WTC11 (cell line): ENCODE results near the gene TMEM130. TPM values are rescaled to one million over a fixed set of nuclear protein-coding genes. Genes with fewer than 3 reads are reported as not detected.
"Not testable (repeated sequence)": the region's sequence is repeated elsewhere in the genome, so short reads cannot be mapped to it uniquely, and the experiment has no call there.

ENCODE experiments used
- ATAC-seq: fragments of 200-7000 bp; cut with Tn5 transposase; 2 replicates; pipeline ENCODE4 v1.10.0; 2021; ENCODE audit warnings: mild to moderate bottlenecking, moderate library complexity
- CTCF ChIA-PET: fragments of 300-600 bp; sonication (Branson Sonifier 250); formaldehyde crosslinking; loops from one replicate; lab custom pipeline; 2021; ENCODE audit warnings: antibody characterized with exemption; lab: Charles Lee
- POLR2A ChIA-PET: fragments of 350-600 bp; sonication (Branson Sonifier 250); formaldehyde crosslinking; loops from one replicate; lab custom pipeline; 2021; ENCODE audit warnings: antibody characterized with exemption; lab: Charles Lee
- DNase-seq: peaks from one replicate; pipeline ENCODE4 v3.0.0; 2021; ENCODE audit warnings: low spot score
- H3K27ac Mint-ChIP-seq: 2 replicates; pipeline ENCODE4 v1.8.0; 2021; ENCODE audit warnings: mixed read lengths
- H3K27me3 Mint-ChIP-seq: 2 replicates; pipeline ENCODE4 v1.8.0; 2021; ENCODE audit warnings: low read depth, mild to moderate bottlenecking, moderate library complexity, mixed read lengths
- H3K36me3 Mint-ChIP-seq: 2 replicates; pipeline ENCODE4 v1.8.0; 2021; ENCODE audit warnings: mixed read lengths
- H3K4me1 Mint-ChIP-seq: 2 replicates; pipeline ENCODE4 v1.8.0; 2022; ENCODE audit warnings: mixed read lengths
- H3K4me3 Mint-ChIP-seq: 2 replicates; pipeline ENCODE4 v1.8.0; 2021; ENCODE audit warnings: mild to moderate bottlenecking, moderate library complexity, mixed read lengths
- H3K9me3 Mint-ChIP-seq: 2 replicates; pipeline ENCODE4 v1.8.0; 2021; ENCODE audit warnings: mixed read lengths
- GTF2I ChIP-seq: fragments of 250-450 bp; sonication (Bioruptor Pico); conservative IDR thresholded peaks from 2 replicates; pipeline ENCODE4 v1.4.0; 2021; ENCODE audit warnings: mild to moderate bottlenecking
- JUN ChIP-seq: sonication (generic); formaldehyde crosslinking; IDR thresholded peaks from 2 replicates; pipeline ENCODE4 v1.8.0; 2023; ENCODE audit warnings: mild to moderate bottlenecking, missing genetic modification reagents
- MXD4 ChIP-seq: fragments of 250-450 bp; sonication (Bioruptor Pico); IDR thresholded peaks from 2 replicates; pipeline ENCODE4 v1.8.0; 2021; ENCODE audit warnings: mild to moderate bottlenecking, moderate library complexity, borderline replicate concordance
- PRRX2 ChIP-seq: fragments of 250-450 bp; sonication (Bioruptor Pico); IDR thresholded peaks from 2 replicates; pipeline ENCODE4 v1.8.0; 2021; ENCODE audit warnings: mild to moderate bottlenecking
- ZNF121 ChIP-seq: sonication (generic); formaldehyde crosslinking; IDR thresholded peaks from 2 replicates; pipeline ENCODE4 v1.8.0; 2023; ENCODE audit warnings: missing genetic modification reagents
- ZNF138 ChIP-seq: sonication (generic); formaldehyde crosslinking; conservative IDR thresholded peaks from 2 replicates; pipeline ENCODE4 v1.8.1; 2022; ENCODE audit warnings: mild to moderate bottlenecking, moderate library complexity, missing genetic modification reagents
- ZNF219 ChIP-seq: sonication (generic); formaldehyde crosslinking; IDR thresholded peaks from 2 replicates; pipeline ENCODE4 v1.8.0; 2023; ENCODE audit warnings: missing genetic modification reagents, mild to moderate bottlenecking, borderline replicate concordance
- ZNF396 ChIP-seq: fragments of 250-450 bp; sonication (Bioruptor Pico); IDR thresholded peaks from 2 replicates; pipeline ENCODE4 v1.8.0; 2021; ENCODE audit warnings: mild to moderate bottlenecking, moderate library complexity, borderline replicate concordance
- ZNF416 ChIP-seq: fragments of 250-450 bp; sonication (Bioruptor Pico); IDR thresholded peaks from 2 replicates; pipeline ENCODE4 v1.9.0; 2021; ENCODE audit warnings: mild to moderate bottlenecking, inconsistent platforms
- ZNF671 ChIP-seq: fragments of 250-450 bp; sonication (Bioruptor Pico); IDR thresholded peaks from 2 replicates; pipeline ENCODE4 v1.8.0; 2021; ENCODE audit warnings: mild to moderate bottlenecking
- total RNA-seq: library from RNA; stranded (reverse); gene quantifications from 3 replicates; pipeline ENCODE4 v1.2.3, GENCODE V29; 2021
- TF ChIP-seq, protein P1 (sequence below): fragments of 250-450 bp; sonication (Bioruptor Pico); IDR thresholded peaks from 2 replicates; pipeline ENCODE4 v2.1.2; 2022; ENCODE audit warnings: mild to moderate bottlenecking, moderate library complexity
- TF ChIP-seq, protein P2 (sequence below): sonication (generic); formaldehyde crosslinking; IDR thresholded peaks from 2 replicates; pipeline ENCODE4 v1.8.0; 2022; ENCODE audit warnings: mild to moderate bottlenecking, missing genetic modification reagents
- TF ChIP-seq, protein P3 (sequence below): sonication (generic); formaldehyde crosslinking; IDR thresholded peaks from 2 replicates; pipeline ENCODE4 v1.8.1; 2023; ENCODE audit warnings: mild to moderate bottlenecking, missing genetic modification reagents, moderate library complexity
- TF ChIP-seq, protein P4 (sequence below): sonication (generic); formaldehyde crosslinking; IDR thresholded peaks from 2 replicates; pipeline ENCODE4 v1.8.0; 2022; ENCODE audit warnings: missing genetic modification reagents
- TF ChIP-seq, protein P5 (sequence below): fragments of 200-600 bp; IDR thresholded peaks from 2 replicates; pipeline ENCODE4 v1.8.0; 2022; ENCODE audit warnings: antibody characterized with exemption

TMEM130 gene
- total RNA-seq, 1 experiment from 2014 or later = 3.2 TPM

DNA sequence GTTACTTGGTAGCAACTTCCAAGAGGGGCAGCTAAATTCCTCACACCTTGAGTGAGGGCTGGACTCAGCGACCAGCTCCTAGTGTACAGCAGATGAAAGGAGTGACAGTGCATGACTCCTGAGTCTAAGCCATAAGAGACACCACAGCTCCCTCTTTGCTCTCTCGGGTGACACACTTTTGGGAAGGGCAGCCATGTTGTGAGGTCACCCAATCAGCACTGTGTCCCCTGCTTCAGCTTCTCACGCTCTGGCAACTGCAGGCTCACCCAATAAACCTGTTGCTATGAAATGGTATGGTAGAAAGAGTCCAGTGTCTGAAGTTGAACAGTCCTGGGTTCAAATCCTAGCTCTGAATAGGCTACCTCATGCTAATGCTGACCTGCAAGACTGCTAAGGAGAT is 20.9 kb downstream of the TMEM130 start:
- CTCF ChIA-PET = no interaction called here
- TF ChIP-seq ZNF219 (CRISPR knock-in tag) (no peak), GTF2I (CRISPR knock-in tag) (no peak), ZNF138 (CRISPR knock-in tag) (no peak), JUN (CRISPR knock-in tag) (no peak), ZNF671 (CRISPR knock-in tag) (no peak), ZNF396 (CRISPR knock-in tag) (no peak), PRRX2 (CRISPR knock-in tag) (no peak)
- TF ChIP-seq, protein P1, sequence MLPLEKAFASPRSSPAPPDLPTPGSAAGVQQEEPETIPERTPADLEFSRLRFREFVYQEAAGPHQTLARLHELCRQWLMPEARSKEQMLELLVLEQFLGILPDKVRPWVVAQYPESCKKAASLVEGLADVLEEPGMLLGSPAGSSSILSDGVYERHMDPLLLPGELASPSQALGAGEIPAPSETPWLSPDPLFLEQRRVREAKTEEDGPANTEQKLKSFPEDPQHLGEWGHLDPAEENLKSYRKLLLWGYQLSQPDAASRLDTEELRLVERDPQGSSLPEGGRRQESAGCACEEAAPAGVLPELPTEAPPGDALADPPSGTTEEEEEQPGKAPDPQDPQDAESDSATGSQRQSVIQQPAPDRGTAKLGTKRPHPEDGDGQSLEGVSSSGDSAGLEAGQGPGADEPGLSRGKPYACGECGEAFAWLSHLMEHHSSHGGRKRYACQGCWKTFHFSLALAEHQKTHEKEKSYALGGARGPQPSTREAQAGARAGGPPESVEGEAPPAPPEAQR = no peak
- TF ChIP-seq, protein P2, sequence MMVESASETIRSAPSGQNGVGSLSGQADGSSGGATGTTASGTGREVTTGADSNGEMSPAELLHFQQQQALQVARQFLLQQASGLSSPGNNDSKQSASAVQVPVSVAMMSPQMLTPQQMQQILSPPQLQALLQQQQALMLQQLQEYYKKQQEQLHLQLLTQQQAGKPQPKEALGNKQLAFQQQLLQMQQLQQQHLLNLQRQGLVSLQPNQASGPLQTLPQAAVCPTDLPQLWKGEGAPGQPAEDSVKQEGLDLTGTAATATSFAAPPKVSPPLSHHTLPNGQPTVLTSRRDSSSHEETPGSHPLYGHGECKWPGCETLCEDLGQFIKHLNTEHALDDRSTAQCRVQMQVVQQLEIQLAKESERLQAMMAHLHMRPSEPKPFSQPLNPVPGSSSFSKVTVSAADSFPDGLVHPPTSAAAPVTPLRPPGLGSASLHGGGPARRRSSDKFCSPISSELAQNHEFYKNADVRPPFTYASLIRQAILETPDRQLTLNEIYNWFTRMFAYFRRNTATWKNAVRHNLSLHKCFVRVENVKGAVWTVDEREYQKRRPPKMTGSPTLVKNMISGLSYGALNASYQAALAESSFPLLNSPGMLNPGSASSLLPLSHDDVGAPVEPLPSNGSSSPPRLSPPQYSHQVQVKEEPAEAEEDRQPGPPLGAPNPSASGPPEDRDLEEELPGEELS (CRISPR knock-in tag) = no peak
- TF ChIP-seq, all 79 proteins: peak for 0

DNA sequence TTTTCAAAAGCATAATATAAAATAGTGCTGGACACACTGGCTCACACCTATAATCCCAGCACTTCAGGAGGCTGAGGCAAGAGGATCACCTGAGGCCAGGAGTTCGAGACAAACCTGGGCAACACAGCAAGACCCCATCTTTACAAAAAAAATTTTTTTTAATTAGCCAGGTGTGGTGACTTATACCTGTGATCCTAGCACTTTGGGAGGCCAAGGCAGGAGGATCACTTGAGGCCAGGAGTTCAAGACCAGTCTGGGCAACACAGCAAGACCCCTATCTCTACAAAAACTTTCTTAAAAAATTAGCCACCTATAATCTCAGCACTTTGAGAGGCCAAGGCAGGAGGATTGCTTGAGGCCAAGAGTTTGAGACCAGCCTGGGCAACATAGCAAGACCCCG is 27.3 kb downstream of the TMEM130 start:
- H3K27me3 Mint-ChIP-seq, ATAC-seq, H3K9me3 Mint-ChIP-seq, H3K27ac Mint-ChIP-seq, H3K36me3 Mint-ChIP-seq, H3K4me3 Mint-ChIP-seq, DNase-seq, H3K4me1 Mint-ChIP-seq, POLR2A ChIA-PET: not testable (repeated sequence)
- CTCF ChIA-PET = interaction anchor here (0.6 to 3.5 kb wide), 6 partner anchors 10 to 409 kb away, joined by 4 to 23 read pairs (median 5); no protein-coding TSS in a partner anchor
- 0 out of 2 replicates have a peak, but pooled peaks have one; percentile 44 for TF ChIP-seq GTF2I (CRISPR knock-in tag)

More for the DNA sequence above, 20.9 kb downstream of the TMEM130 start:
- Mint-ChIP-seq H3K4me3 (no peak overlapping the region), H3K36me3 (peaks cover 25% of the 10 kb centered on the region), H3K4me1 (peaks cover 4% of the 10 kb centered on the region), H3K27ac (no peak overlapping the region), H3K27me3 (no peaks in the 10 kb centered on the region; the same call in 1 of the 2 replicates), H3K9me3 (peaks cover 32% of the 10 kb centered on the region)
- DNase-seq = no peak
- ATAC-seq = no peak
- POLR2A ChIA-PET = no interaction called here

DNA sequence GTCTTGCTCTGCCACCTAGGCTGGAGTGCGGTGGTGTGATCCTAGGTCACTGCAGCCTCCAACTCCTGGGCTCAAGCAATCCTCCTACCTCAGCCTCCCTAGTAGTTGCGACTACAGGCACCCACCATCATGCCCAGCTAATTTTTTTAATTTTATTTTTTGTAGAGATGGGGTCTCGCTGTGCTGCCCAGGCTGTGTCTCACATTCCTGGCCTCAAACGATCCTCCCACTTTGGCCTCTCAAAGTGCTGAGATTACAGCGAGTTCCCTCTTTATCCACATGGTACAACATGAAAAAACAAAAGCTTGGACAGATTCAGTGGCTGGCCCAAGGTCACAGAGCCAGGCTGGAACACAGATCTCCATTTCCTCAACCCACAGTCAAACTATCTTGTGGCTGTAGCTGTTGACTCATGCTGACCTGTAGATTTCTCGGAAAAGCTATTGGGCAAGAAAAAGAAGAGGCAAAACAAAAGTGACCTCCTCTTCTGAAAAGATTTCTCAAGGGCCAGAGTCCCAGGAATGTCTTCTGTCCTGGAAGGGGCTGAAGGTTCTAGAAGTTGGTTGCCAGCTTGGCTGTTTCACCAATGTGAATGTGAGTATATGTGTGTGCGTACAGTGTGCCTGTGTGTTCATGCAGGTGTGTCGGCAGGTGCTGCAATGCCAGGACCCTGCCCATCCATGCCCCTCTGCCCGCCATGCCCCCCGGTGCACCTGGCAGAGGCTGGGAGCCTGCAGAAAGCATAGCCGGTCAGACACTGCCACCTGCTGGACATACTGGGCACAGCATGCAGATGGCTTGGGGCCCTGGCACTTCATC is 28.4 kb downstream of the TMEM130 start:
- H3K4me3 Mint-ChIP-seq = no peak overlapping the region
- POLR2A ChIA-PET = no interaction called here
- no peaks in the 10 kb centered on the region for H3K9me3 Mint-ChIP-seq
- no peak overlapping the region for H3K27ac Mint-ChIP-seq
- TF ChIP-seq ZNF121 (CRISPR knock-in tag) (0 out of 2 replicates have a peak, but pooled peaks have one; percentile 40), MXD4 (no peak), ZNF416 (CRISPR knock-in tag) (0 out of 2 replicates have a peak, but pooled peaks have one; percentile 10)
- TF ChIP-seq, protein P3, sequence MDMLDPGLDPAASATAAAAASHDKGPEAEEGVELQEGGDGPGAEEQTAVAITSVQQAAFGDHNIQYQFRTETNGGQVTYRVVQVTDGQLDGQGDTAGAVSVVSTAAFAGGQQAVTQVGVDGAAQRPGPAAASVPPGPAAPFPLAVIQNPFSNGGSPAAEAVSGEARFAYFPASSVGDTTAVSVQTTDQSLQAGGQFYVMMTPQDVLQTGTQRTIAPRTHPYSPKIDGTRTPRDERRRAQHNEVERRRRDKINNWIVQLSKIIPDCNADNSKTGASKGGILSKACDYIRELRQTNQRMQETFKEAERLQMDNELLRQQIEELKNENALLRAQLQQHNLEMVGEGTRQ (CRISPR knock-in tag) = no peak
- TF ChIP-seq, protein P4, sequence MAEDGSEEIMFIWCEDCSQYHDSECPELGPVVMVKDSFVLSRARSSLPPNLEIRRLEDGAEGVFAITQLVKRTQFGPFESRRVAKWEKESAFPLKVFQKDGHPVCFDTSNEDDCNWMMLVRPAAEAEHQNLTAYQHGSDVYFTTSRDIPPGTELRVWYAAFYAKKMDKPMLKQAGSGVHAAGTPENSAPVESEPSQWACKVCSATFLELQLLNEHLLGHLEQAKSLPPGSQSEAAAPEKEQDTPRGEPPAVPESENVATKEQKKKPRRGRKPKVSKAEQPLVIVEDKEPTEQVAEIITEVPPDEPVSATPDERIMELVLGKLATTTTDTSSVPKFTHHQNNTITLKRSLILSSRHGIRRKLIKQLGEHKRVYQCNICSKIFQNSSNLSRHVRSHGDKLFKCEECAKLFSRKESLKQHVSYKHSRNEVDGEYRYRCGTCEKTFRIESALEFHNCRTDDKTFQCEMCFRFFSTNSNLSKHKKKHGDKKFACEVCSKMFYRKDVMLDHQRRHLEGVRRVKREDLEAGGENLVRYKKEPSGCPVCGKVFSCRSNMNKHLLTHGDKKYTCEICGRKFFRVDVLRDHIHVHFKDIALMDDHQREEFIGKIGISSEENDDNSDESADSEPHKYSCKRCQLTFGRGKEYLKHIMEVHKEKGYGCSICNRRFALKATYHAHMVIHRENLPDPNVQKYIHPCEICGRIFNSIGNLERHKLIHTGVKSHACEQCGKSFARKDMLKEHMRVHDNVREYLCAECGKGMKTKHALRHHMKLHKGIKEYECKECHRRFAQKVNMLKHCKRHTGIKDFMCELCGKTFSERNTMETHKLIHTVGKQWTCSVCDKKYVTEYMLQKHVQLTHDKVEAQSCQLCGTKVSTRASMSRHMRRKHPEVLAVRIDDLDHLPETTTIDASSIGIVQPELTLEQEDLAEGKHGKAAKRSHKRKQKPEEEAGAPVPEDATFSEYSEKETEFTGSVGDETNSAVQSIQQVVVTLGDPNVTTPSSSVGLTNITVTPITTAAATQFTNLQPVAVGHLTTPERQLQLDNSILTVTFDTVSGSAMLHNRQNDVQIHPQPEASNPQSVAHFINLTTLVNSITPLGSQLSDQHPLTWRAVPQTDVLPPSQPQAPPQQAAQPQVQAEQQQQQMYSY (CRISPR knock-in tag) = no peak
- TF ChIP-seq, protein P5, sequence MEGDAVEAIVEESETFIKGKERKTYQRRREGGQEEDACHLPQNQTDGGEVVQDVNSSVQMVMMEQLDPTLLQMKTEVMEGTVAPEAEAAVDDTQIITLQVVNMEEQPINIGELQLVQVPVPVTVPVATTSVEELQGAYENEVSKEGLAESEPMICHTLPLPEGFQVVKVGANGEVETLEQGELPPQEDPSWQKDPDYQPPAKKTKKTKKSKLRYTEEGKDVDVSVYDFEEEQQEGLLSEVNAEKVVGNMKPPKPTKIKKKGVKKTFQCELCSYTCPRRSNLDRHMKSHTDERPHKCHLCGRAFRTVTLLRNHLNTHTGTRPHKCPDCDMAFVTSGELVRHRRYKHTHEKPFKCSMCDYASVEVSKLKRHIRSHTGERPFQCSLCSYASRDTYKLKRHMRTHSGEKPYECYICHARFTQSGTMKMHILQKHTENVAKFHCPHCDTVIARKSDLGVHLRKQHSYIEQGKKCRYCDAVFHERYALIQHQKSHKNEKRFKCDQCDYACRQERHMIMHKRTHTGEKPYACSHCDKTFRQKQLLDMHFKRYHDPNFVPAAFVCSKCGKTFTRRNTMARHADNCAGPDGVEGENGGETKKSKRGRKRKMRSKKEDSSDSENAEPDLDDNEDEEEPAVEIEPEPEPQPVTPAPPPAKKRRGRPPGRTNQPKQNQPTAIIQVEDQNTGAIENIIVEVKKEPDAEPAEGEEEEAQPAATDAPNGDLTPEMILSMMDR = peak; percentile 99
- CTCF ChIA-PET = interaction anchor here (0.7 to 3.5 kb wide), 13 partner anchors 9 to 440 kb away, joined by 3 to 23 read pairs (median 4); partner anchors contain the start of genes BAIAP2L1 and TRRAP
- peaks cover 8% of the 10 kb centered on the region for H3K4me1 Mint-ChIP-seq
- H3K36me3 Mint-ChIP-seq = no peaks in the 10 kb centered on the region
- no peaks in the 10 kb centered on the region for H3K27me3 Mint-ChIP-seq
- DNase-seq (peak; percentile 87), ATAC-seq (peak; percentile 63)
